ENCODE measurements around the gene CDH8. TPM values are rescaled to one million over a fixed set of nuclear protein-coding genes. Genes with fewer than 3 reads are reported as not detected.

CDH8 gene
- total RNA-seq, 2 donors from 2014 or later = not detected

GRCh38 chr16:62018301-62019060 is 17.8 kb downstream of the CDH8 start:
- Mint-ChIP-seq H3K36me3 (ENCODE audit: insufficient read depth in 2 of 2) (peaks cover 0 to 3% of the 10 kb centered on the region in 2 donors), H3K27me3 (ENCODE audit: low read depth) (no peaks in the 10 kb centered on the region), H3K27ac (no peak overlapping the region), H3K4me3 (no peak overlapping the region), H3K9me3 (peaks cover 1 to 4% of the 10 kb centered on the region in 2 donors), H3K4me1 (ENCODE audit: low read depth) (no peaks in the 10 kb centered on the region)
- DNase-seq = no peak
- ATAC-seq (replicated peaks in 1 of 2) = no peak

- ATAC-seq (replicated peaks in 1 of 2) = no peak
- DNase-seq = no peak
- Mint-ChIP-seq H3K36me3 (ENCODE audit: insufficient read depth in 2 of 2) (peaks cover 0 to 6% of the 10 kb centered on the region in 2 donors), H3K27me3 (ENCODE audit: low read depth) (no peaks in the 10 kb centered on the region), H3K27ac (no peak overlapping the region), H3K4me3 (no peak overlapping the region), H3K9me3 (peaks cover 1 to 3% of the 10 kb centered on the region in 2 donors), H3K4me1 (ENCODE audit: low read depth) (no peaks in the 10 kb centered on the region)
These were observed 21.8 kb downstream of the CDH8 start for GRCh38 chr16:62014319-62014923.

- ATAC-seq (replicated peaks in 1 of 2) = no peak
- Mint-ChIP-seq H3K36me3 (ENCODE audit: insufficient read depth in 2 of 2) (peaks cover 0 to 6% of the 10 kb centered on the region in 2 donors), H3K27me3 (ENCODE audit: low read depth) (no peaks in the 10 kb centered on the region), H3K4me1 (ENCODE audit: low read depth) (no peaks in the 10 kb centered on the region), H3K9me3 (peaks cover 2 to 9% of the 10 kb centered on the region in 2 donors), H3K27ac (no peak overlapping the region), H3K4me3 (no peak overlapping the region)
- no peak for DNase-seq
These were observed 26.1 kb downstream of the CDH8 start for GRCh38 chr16:62010186-62010585.

- Mint-ChIP-seq H3K27me3 (ENCODE audit: low read depth) (no peaks in the 10 kb centered on the region), H3K36me3 (ENCODE audit: insufficient read depth in 2 of 2) (peaks cover 0 to 3% of the 10 kb centered on the region in 2 donors), H3K4me1 (ENCODE audit: low read depth) (no peaks in the 10 kb centered on the region), H3K9me3 (peaks cover 2 to 4% of the 10 kb centered on the region in 2 donors), H3K27ac (no peak overlapping the region), H3K4me3 (no peak overlapping the region)
- ATAC-seq (replicated peaks in 1 of 2) (no peak), DNase-seq (no peak)
These were observed 37.8 kb downstream of the CDH8 start for GRCh38 chr16:61998460-61998859.

- DNase-seq = no peak
- Mint-ChIP-seq H3K27ac (no peak overlapping the region), H3K4me1 (ENCODE audit: low read depth) (no peaks in the 10 kb centered on the region), H3K27me3 (ENCODE audit: low read depth) (no peaks in the 10 kb centered on the region), H3K36me3 (ENCODE audit: insufficient read depth in 2 of 2) (no peaks in the 10 kb centered on the region), H3K4me3 (no peak overlapping the region), H3K9me3 (peaks cover 0 to 3% of the 10 kb centered on the region in 2 donors)
- no peak for ATAC-seq (replicated peaks in 1 of 2)
These were observed 43.1 kb downstream of the CDH8 start for GRCh38 chr16:61993108-61993507.

- Mint-ChIP-seq H3K27ac (no peak overlapping the region), H3K4me3 (no peak overlapping the region), H3K4me1 (ENCODE audit: low read depth) (no peaks in the 10 kb centered on the region), H3K36me3 (ENCODE audit: insufficient read depth in 2 of 2) (no peaks in the 10 kb centered on the region), H3K27me3 (ENCODE audit: low read depth) (no peaks in the 10 kb centered on the region), H3K9me3 (peaks cover 2 to 7% of the 10 kb centered on the region in 2 donors)
- no peak for DNase-seq
- no peak for ATAC-seq (replicated peaks in 1 of 2)
These were observed 48.7 kb downstream of the CDH8 start for GRCh38 chr16:61987474-61988012.

- no peaks in the 10 kb centered on the region for H3K27me3 Mint-ChIP-seq (ENCODE audit: low read depth)
- H3K4me3 Mint-ChIP-seq = no peak overlapping the region
- ATAC-seq (replicated peaks in 1 of 2) (no peak), DNase-seq (no peak)
- H3K9me3 Mint-ChIP-seq = peaks cover 12 to 15% of the 10 kb centered on the region in 2 donors
- no peaks in the 10 kb centered on the region for H3K4me1 Mint-ChIP-seq (ENCODE audit: low read depth)
- peaks cover 0 to 6% of the 10 kb centered on the region in 2 donors for H3K36me3 Mint-ChIP-seq (ENCODE audit: insufficient read depth in 2 of 2)
- H3K27ac Mint-ChIP-seq = no peak overlapping the region
These were observed 67.2 kb downstream of the CDH8 start for GRCh38 chr16:61969077-61969382.

GRCh38 chr16:61968242-61969076 is 67.8 kb downstream of the CDH8 start:
- H3K36me3 Mint-ChIP-seq (ENCODE audit: insufficient read depth in 2 of 2) = peaks cover 0 to 6% of the 10 kb centered on the region in 2 donors
- no peaks in the 10 kb centered on the region for H3K4me1 Mint-ChIP-seq (ENCODE audit: low read depth)
- DNase-seq (no peak), ATAC-seq (replicated peaks in 1 of 2) (no peak)
- no peaks in the 10 kb centered on the region for H3K27me3 Mint-ChIP-seq (ENCODE audit: low read depth)
- no peak overlapping the region for H3K4me3 Mint-ChIP-seq
- H3K27ac Mint-ChIP-seq = no peak overlapping the region
- peaks cover 12 to 14% of the 10 kb centered on the region in 2 donors for H3K9me3 Mint-ChIP-seq

- no peak overlapping the region for H3K4me3 Mint-ChIP-seq
- H3K27ac Mint-ChIP-seq = no peak overlapping the region
- no peaks in the 10 kb centered on the region for H3K27me3 Mint-ChIP-seq (ENCODE audit: low read depth)
- H3K9me3 Mint-ChIP-seq = peaks cover 6 to 10% of the 10 kb centered on the region in 2 donors
- H3K36me3 Mint-ChIP-seq (ENCODE audit: insufficient read depth in 2 of 2) = peaks cover 0 to 3% of the 10 kb centered on the region in 2 donors
- no peaks in the 10 kb centered on the region for H3K4me1 Mint-ChIP-seq (ENCODE audit: low read depth)
- ATAC-seq (replicated peaks in 1 of 2) (no peak), DNase-seq (no peak)
These were observed 79.0 kb downstream of the CDH8 start for GRCh38 chr16:61957075-61957855.

GRCh38 chr16:61952841-61953240 is 83.4 kb downstream of the CDH8 start:
- H3K4me1 Mint-ChIP-seq (ENCODE audit: low read depth) = no peaks in the 10 kb centered on the region
- no peaks in the 10 kb centered on the region for H3K36me3 Mint-ChIP-seq (ENCODE audit: insufficient read depth in 2 of 2)

GRCh38 chr16:61948414-61948813 is 87.8 kb downstream of the CDH8 start:
- Mint-ChIP-seq H3K36me3 (ENCODE audit: insufficient read depth in 2 of 2) (no peaks in the 10 kb centered on the region), H3K4me3 (no peak overlapping the region), H3K9me3 (peaks cover 7 to 15% of the 10 kb centered on the region in 2 donors), H3K27me3 (ENCODE audit: low read depth) (no peaks in the 10 kb centered on the region), H3K4me1 (ENCODE audit: low read depth) (no peaks in the 10 kb centered on the region), H3K27ac (no peak overlapping the region)
- DNase-seq (no peak), ATAC-seq (replicated peaks in 1 of 2) (no peak)

More at GRCh38 chr16:61952841-61953240, 83.4 kb downstream of the CDH8 start:
- Mint-ChIP-seq H3K4me3 (no peak overlapping the region), H3K27me3 (ENCODE audit: low read depth) (no peaks in the 10 kb centered on the region), H3K9me3 (peaks cover 4 to 9% of the 10 kb centered on the region in 2 donors), H3K27ac (no peak overlapping the region)
- ATAC-seq (replicated peaks in 1 of 2) = no peak
- no peak for DNase-seq

- peaks cover 0 to 2% of the 10 kb centered on the region in 2 donors for H3K36me3 Mint-ChIP-seq (ENCODE audit: insufficient read depth in 2 of 2)
- no peak overlapping the region for H3K27ac Mint-ChIP-seq
- no peaks in the 10 kb centered on the region for H3K27me3 Mint-ChIP-seq (ENCODE audit: low read depth)
- H3K4me3 Mint-ChIP-seq = no peak overlapping the region
- ATAC-seq (replicated peaks in 1 of 2) = no peak
- H3K4me1 Mint-ChIP-seq (ENCODE audit: low read depth) = no peaks in the 10 kb centered on the region
- no peak for DNase-seq
- peaks cover 8 to 19% of the 10 kb centered on the region in 2 donors for H3K9me3 Mint-ChIP-seq
These were observed 90.2 kb downstream of the CDH8 start for GRCh38 chr16:61946019-61946418.

All from activated T-cell treated with anti-CD3 and anti-CD28 coated beads, Interleukin-2, amount 50 U/mL, for 72 hours (primary cell).